Adrenal gland (tissue), 12 donors: Measurements from ENCODE around the gene PRRT1B. TPM values are rescaled to one million over a fixed set of nuclear protein-coding genes. Genes with fewer than 3 reads are reported as not detected.

Experiments used
- DNase-seq, 7 donors: peaks; one replicate each; pipeline ENCODE4 v3.0.0-alpha.2; 2019 to 2020
- H3K27ac ChIP-seq, 5 donors: fragments of 200-600 bp; sonication (generic) in 4 of 5; 1 replicate in 3 of 5; 2 replicates in 2 of 5; pipeline versions ENCODE4 v1.5.1 to v1.8.0; 2016 to 2020; ENCODE audit warnings: mild to moderate bottlenecking in 1 of 5
- H3K27me3 ChIP-seq: fragments of 200-600 bp; 2 replicates; pipeline ENCODE4 v1.8.0; 2021
- H3K36me3 ChIP-seq, 2 donors: fragments of 200-600 bp; replicated peaks in 1 of 2; 1 replicate in 1 of 2; 2 replicates in 1 of 2; pipeline versions ENCODE4 v1.5.1 to v1.8.0; 2018 to 2022
- H3K4me1 ChIP-seq, 2 donors: fragments of 200-600 bp; replicated peaks in 1 of 2; 1 replicate in 1 of 2; 2 replicates in 1 of 2; pipeline versions ENCODE4 v1.5.1 to v1.8.0; 2018 to 2021
- H3K4me3 ChIP-seq, 4 donors: fragments of 200-600 bp; sonication (generic) in 3 of 4; one replicate each; pipeline ENCODE4 v1.5.1; 2016 to 2018
- H3K9me3 ChIP-seq, 3 donors: fragments of 200-600 bp; sonication (generic) in 1 of 3; replicated peaks in 1 of 3; 1 replicate in 2 of 3; 2 replicates in 1 of 3; pipeline versions ENCODE4 v1.5.1 to v1.8.0; 2016 to 2021
- CTCF ChIP-seq, 6 experiments: fragments of 450-650 bp in 4 of 6; fragments of 200-600 bp in 2 of 6; sonication (generic) in 1 of 6; IDR thresholded peaks; 1 replicate in 5 of 6; 2 replicates in 1 of 6; pipeline versions ENCODE4 v1.5.1 to v1.8.0; 2016 to 2021; ENCODE audit warnings: antibody characterized with exemption in 6 of 6, mild to moderate bottlenecking in 2 of 6, moderate library complexity in 1 of 6
- POLR2A ChIP-seq, 2 donors: fragments of 450-650 bp; IDR thresholded peaks; one replicate each; pipeline ENCODE4 v1.6.1; 2017; ENCODE audit warnings: antibody characterized with exemption in 2 of 2, mild to moderate bottlenecking in 2 of 2, moderate library complexity in 1 of 2
- WGBS, 4 donors: extraction: QIAGEN DNeasy Blood & Tissue Kit in 2 of 4; methylation state at CpG; one replicate each; pipeline versions ENCODE4 v1.1.5 to v1.1.7; 2013 to 2017; 5-methylcytosine and 5-hydroxymethylcytosine counted together
- intact Hi-C, 2 donors: fragments of 100-400 bp; cut with DNase I; formaldehyde crosslinking; loops; one replicate each; pipeline versions ENCODE4 v1.14.1 to v1.15.0; 2022 to 2023
- polyA plus RNA-seq, 3 donors: library from polyadenylated mRNA; stranded (reverse); fragments of 200-250 nt in 2 of 3; fragments of 350-450 nt in 1 of 3; fragmentation: Illumina TruSeq in 1 of 3; extraction: RNeasy Lipid Tissue Mini Kit (QIAGEN cat#74804) in 1 of 3; gene quantifications; one replicate each; pipeline ENCODE4 v1.2.3, GENCODE V29; 2013 to 2014
- total RNA-seq, 9 donors: library from RNA; depleted of rRNA in 4 of 9; stranded (reverse); fragments of >200 nt in 4 of 9; fragments of 120-200 nt in 1 of 9; fragmentation: NEBNext Ultra II Directional in 1 of 9; extraction: Animal tissue kit (Norgen Biotek cat#: 25700) in 1 of 9; gene quantifications; one replicate each; pipeline versions ENCODE4 v1.1.0 to v1.2.4, GENCODE V29; 2013 to 2023
- donor health status: healthy with polysubstance abuse.
- donor health status: Bipolar disorder and iron deficiency.
- donor health status: DM: yes; HTN: yes; CAD: no.
- donor health status: DM: no; HTN: no; CAD: no.
- donor health status: DM: no; HTN: no; CAD: no.
- donor health status: DM: yes; HTN: yes; CAD: no.

Gene PRRT1B
- total and polyA plus RNA-seq, 12 donors, result not detected

GRCh38 chr9:131500377-131500776 lies 44.9 kb upstream of the PRRT1B start:
- peaks cover 0 to 44% of the 10 kb centered on the region in 2 donors for H3K36me3 ChIP-seq
- DNase-seq, result no peak
- intact Hi-C loops, result loop anchor here in 1 of 2 donors (10.0 kb wide), 1 partner anchor 244 kb away; the partner anchor contains the start of gene RAPGEF1
- H3K27ac ChIP-seq, result no peak overlapping the region
- H3K9me3 ChIP-seq, result no peaks in the 10 kb centered on the region
- H3K27me3 ChIP-seq, result no peaks in the 10 kb centered on the region
- TF ChIP-seq CTCF (IDR thresholded peaks at IDR 0.05) (no peak), POLR2A (IDR thresholded peaks at IDR 0.05) (no peak)
- H3K4me1 ChIP-seq, result peaks cover 9 to 11% of the 10 kb centered on the region in 2 donors
- no peak overlapping the region for H3K4me3 ChIP-seq
- WGBS, 4 donors, result 76 to 81% (median 79%) methylated on average over 12 of the region's 12 CpGs

GRCh38 chr9:131500939-131501541 lies 44.3 kb upstream of the PRRT1B start:
- peaks cover 0 to 37% of the 10 kb centered on the region in 2 donors for H3K36me3 ChIP-seq
- no peak overlapping the region for H3K27ac ChIP-seq
- no peak for DNase-seq
- H3K9me3 ChIP-seq, result no peaks in the 10 kb centered on the region
- WGBS, 4 donors, result 50 to 59% (median 56%) methylated on average over 5 of the region's 5 CpGs
- intact Hi-C loops, result loop anchor here in 1 of 2 donors (10.0 kb wide), 1 partner anchor 244 kb away; the partner anchor contains the start of gene RAPGEF1
- no peaks in the 10 kb centered on the region for H3K27me3 ChIP-seq
- no peak for TF ChIP-seq CTCF (IDR thresholded peaks at IDR 0.05)
- TF ChIP-seq POLR2A (IDR thresholded peaks at IDR 0.05), result no peak
- peaks cover 9 to 11% of the 10 kb centered on the region in 2 donors for H3K4me1 ChIP-seq
- H3K4me3 ChIP-seq, result no peak overlapping the region

GRCh38 chr9:131502781-131503625 lies 42.3 kb upstream of the PRRT1B start, which contains the start of gene POMT1:
Gene POMT1, plus strand, starts transcription at chr9:131502918. Its CDS starts 1,301 bp downstream, at chr9:131504219.
- TF ChIP-seq POLR2A (IDR thresholded peaks at IDR 0.05), result peak in 1 of 2 donors; percentile 57
- TF ChIP-seq CTCF (IDR thresholded peaks at IDR 0.05), result no peak
- intact Hi-C loops, result loop anchor here in 1 of 2 donors (10.0 kb wide), 1 partner anchor 242 kb away; the partner anchor contains the start of gene RAPGEF1
- Histone ChIP-seq H3K36me3 (peaks cover 0 to 24% of the 10 kb centered on the region in 2 donors), H3K4me3 (peak within 1 kb of the TSS; percentile 27 to 93 (median 91)), H3K9me3 (no peaks in the 10 kb centered on the region), H3K27me3 (no peaks in the 10 kb centered on the region), H3K27ac (peak within 1 kb of the TSS in 4 of 5 donors; percentile 42 to 72 (median 58)), H3K4me1 (peaks cover 9 to 11% of the 10 kb centered on the region in 2 donors)
- whole genome bisulfite sequencing, 4 donors, result 1 to 4% (median 1%) methylated on average over 11 to 83 of the region's 83 CpGs
- peak; percentile 87 to 92 (median 89) for DNase-seq
